ENCODE data around the gene OR9A2. TPM values are rescaled to one million over a fixed set of nuclear protein-coding genes. Genes with fewer than 3 reads are reported as not detected.

The OR9A2 gene
- total RNA-seq, 2 donors from 2014 or later = not detected

- peak; percentile 80 for DNase-seq
- Histone ChIP-seq H3K9me3 (no peaks in the 10 kb centered on the region), H3K4me3 (no peak overlapping the region), H3K36me3 (no peaks in the 10 kb centered on the region), H3K27ac (no peak overlapping the region), H3K9ac (ENCODE audit: low read depth in 2 of 2, low read length in 2 of 2) (no peak overlapping the region), H3K27me3 (no peaks in the 10 kb centered on the region), H3K4me1 (no peaks in the 10 kb centered on the region)
- intact Hi-C loops (cut with DNase I) = loop anchor here (1.0 to 5.0 kb wide), 2 partner anchors 156 to 207 kb away; no protein-coding TSS in a partner anchor
- peak; percentile 92 for TF ChIP-seq CTCF (IDR thresholded peaks at IDR 0.05)
Observed at GRCh38 chr7:143008007-143008901, 18.7 kb downstream of the OR9A2 start.

GRCh38 chr7:143005632-143006260 is 21.2 kb downstream of the OR9A2 start:
- Histone ChIP-seq H3K36me3 (no peaks in the 10 kb centered on the region), H3K27me3 (no peaks in the 10 kb centered on the region), H3K4me3 (no peak overlapping the region), H3K4me1 (no peaks in the 10 kb centered on the region), H3K27ac (no peak overlapping the region), H3K9ac (ENCODE audit: low read depth in 2 of 2, low read length in 2 of 2) (no peak overlapping the region), H3K9me3 (no peaks in the 10 kb centered on the region)
- no peak for DNase-seq
- TF ChIP-seq CTCF (IDR thresholded peaks at IDR 0.05) = no peak
- intact Hi-C loops (cut with DNase I) = loop anchor here (5.0 kb wide), 1 partner anchor 153 kb away; no protein-coding TSS in a partner anchor

- Histone ChIP-seq H3K9me3 (no peaks in the 10 kb centered on the region), H3K4me3 (peak overlapping the region; percentile 8), H3K36me3 (no peaks in the 10 kb centered on the region), H3K9ac (ENCODE audit: low read depth in 2 of 2, low read length in 2 of 2) (no peak overlapping the region), H3K27me3 (no peaks in the 10 kb centered on the region), H3K4me1 (no peaks in the 10 kb centered on the region), H3K27ac (no peak overlapping the region)
- peak; percentile 59 for TF ChIP-seq CTCF (IDR thresholded peaks at IDR 0.05)
- no peak for DNase-seq
- intact Hi-C loops (cut with DNase I) = loop anchor here (5.0 kb wide), 1 partner anchor 121 kb away; no protein-coding TSS in a partner anchor
Observed at GRCh38 chr7:143003393-143004051, 23.4 kb downstream of the OR9A2 start.

- intact Hi-C loops (cut with DNase I) = loop anchor here (5.0 kb wide), 1 partner anchor 121 kb away; no protein-coding TSS in a partner anchor
- H3K36me3 ChIP-seq = no peaks in the 10 kb centered on the region
- DNase-seq = peak; percentile 34
- no peak overlapping the region for H3K9ac ChIP-seq (ENCODE audit: low read depth in 2 of 2, low read length in 2 of 2)
- no peaks in the 10 kb centered on the region for H3K4me1 ChIP-seq
- no peaks in the 10 kb centered on the region for H3K27me3 ChIP-seq
- no peak overlapping the region for H3K27ac ChIP-seq
- H3K4me3 ChIP-seq = peak overlapping the region; percentile 8
- H3K9me3 ChIP-seq = no peaks in the 10 kb centered on the region
- no peak for TF ChIP-seq CTCF (IDR thresholded peaks at IDR 0.05)
Observed at GRCh38 chr7:143002898-143003297, 24.0 kb downstream of the OR9A2 start.

- no peak overlapping the region for H3K27ac ChIP-seq
- H3K4me1 ChIP-seq = no peaks in the 10 kb centered on the region
- no peak overlapping the region for H3K4me3 ChIP-seq
- no peak for TF ChIP-seq CTCF (IDR thresholded peaks at IDR 0.05)
- H3K9me3 ChIP-seq = no peaks in the 10 kb centered on the region
- DNase-seq = no peak
- intact Hi-C loops (cut with DNase I) = loop anchor here (5.0 kb wide), 1 partner anchor 120 kb away; no protein-coding TSS in a partner anchor
- no peaks in the 10 kb centered on the region for H3K27me3 ChIP-seq
- no peak overlapping the region for H3K9ac ChIP-seq (ENCODE audit: low read depth in 2 of 2, low read length in 2 of 2)
- H3K36me3 ChIP-seq = no peaks in the 10 kb centered on the region
Observed at GRCh38 chr7:143002106-143002505, 24.8 kb downstream of the OR9A2 start.

Data from colonic mucosa (tissue), 4 donors.